Uterus (tissue), 2 donors: ENCODE data around the gene STOX1.

Experiments
- POLR2A ChIP-seq, 2 donors: fragments of 450-650 bp; IDR thresholded peaks; one replicate each; pipeline ENCODE4 v1.6.1; 2016; ENCODE audit warnings: antibody characterized with exemption in 2 of 2, mild to moderate bottlenecking in 1 of 2, moderate library complexity in 1 of 2
- TF ChIP-seq, protein P1 (sequence below), 4 experiments: fragments of 200-600 bp in 2 of 4; fragments of 450-650 bp in 2 of 4; sonication (generic) in 2 of 4; IDR thresholded peaks; one replicate each; pipeline ENCODE4 v1.5.1; 2016 to 2019; ENCODE audit warnings: antibody characterized with exemption in 4 of 4, mild to moderate bottlenecking in 2 of 4, moderate library complexity in 1 of 4

DNA sequence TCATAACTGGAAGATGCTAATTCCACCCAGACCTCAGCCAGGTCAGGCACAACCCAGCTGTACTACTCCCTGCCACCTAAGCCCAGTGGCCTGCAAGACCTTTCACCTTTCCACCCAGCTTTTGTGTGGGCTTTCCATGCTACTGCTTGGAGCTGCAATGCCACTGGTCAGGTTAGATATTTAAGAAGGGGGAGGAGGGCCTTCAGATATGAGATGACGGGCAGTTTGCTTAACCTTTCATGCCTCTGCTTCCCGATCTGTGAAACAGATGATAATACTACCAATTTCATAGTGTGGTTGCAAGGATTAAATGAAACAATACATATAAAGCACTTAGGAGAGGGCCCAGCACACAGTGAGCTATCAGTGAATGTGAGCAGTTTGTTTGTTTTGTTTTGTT, 20.9 kb downstream of the STOX1 start:
- TF ChIP-seq, protein P1, sequence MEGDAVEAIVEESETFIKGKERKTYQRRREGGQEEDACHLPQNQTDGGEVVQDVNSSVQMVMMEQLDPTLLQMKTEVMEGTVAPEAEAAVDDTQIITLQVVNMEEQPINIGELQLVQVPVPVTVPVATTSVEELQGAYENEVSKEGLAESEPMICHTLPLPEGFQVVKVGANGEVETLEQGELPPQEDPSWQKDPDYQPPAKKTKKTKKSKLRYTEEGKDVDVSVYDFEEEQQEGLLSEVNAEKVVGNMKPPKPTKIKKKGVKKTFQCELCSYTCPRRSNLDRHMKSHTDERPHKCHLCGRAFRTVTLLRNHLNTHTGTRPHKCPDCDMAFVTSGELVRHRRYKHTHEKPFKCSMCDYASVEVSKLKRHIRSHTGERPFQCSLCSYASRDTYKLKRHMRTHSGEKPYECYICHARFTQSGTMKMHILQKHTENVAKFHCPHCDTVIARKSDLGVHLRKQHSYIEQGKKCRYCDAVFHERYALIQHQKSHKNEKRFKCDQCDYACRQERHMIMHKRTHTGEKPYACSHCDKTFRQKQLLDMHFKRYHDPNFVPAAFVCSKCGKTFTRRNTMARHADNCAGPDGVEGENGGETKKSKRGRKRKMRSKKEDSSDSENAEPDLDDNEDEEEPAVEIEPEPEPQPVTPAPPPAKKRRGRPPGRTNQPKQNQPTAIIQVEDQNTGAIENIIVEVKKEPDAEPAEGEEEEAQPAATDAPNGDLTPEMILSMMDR (IDR thresholded peaks at IDR 0.05): no peak
- no peak for TF ChIP-seq POLR2A (IDR thresholded peaks at IDR 0.05)
